ENCODE results near the gene NAXD. TPM values are rescaled to one million over a fixed set of nuclear protein-coding genes. Genes with fewer than 3 reads are reported as not detected.

The NAXD gene
- total and polyA plus RNA-seq, 7 experiments from 2014 or later, result 17.2 to 35.4 (median 25.9) TPM

- no peak for ATAC-seq
- intact Hi-C loops (cut with micrococcal nuclease), result no loop called here
- Histone ChIP-seq H3K4me1 (ENCODE audit: control insufficient read depth in 2 of 2, insufficient read depth in 2 of 2, low read length in 2 of 2) (no peaks in the 10 kb centered on the region), H3K27ac (ENCODE audit: low read depth, low read length) (no peak overlapping the region), H3K4me3 (ENCODE audit: low read length) (no peak overlapping the region), H3K9me3 (ENCODE audit: control insufficient read depth in 2 of 3, low read length in 3 of 3) (no peaks in the 10 kb centered on the region), H3K36me3 (ENCODE audit: control insufficient read depth in 2 of 3, insufficient read depth in 3 of 3, low read length in 3 of 3) (peaks cover 5 to 83% (median 8%) of the 10 kb centered on the region in 3 experiments), H3K27me3 (ENCODE audit: control insufficient read depth in 2 of 2, insufficient read depth in 2 of 2, low read length in 2 of 2) (no peaks in the 10 kb centered on the region)
- H3K9me3 Mint-ChIP-seq, result no peaks in the 10 kb centered on the region
- peaks cover 0 to 23% (median 3%) of the 10 kb centered on the region in 5 donors for H3K36me3 Mint-ChIP-seq
- no peak overlapping the region for H3K27ac Mint-ChIP-seq
- no peak for DNase-seq
- no peaks in the 10 kb centered on the region for H3K27me3 Mint-ChIP-seq
- no peak overlapping the region for H3K4me3 Mint-ChIP-seq
- POLR2A ChIA-PET, result no interaction called here
- peaks cover 0 to 14% (median 0%) of the 10 kb centered on the region in 7 donors for H3K4me1 Mint-ChIP-seq
- CTCF ChIA-PET, result interaction anchor here (0.6 kb wide), 1 partner anchor 9 kb away, joined by 3 read pairs; no protein-coding TSS in a partner anchor
Observed at GRCh38 chr13:110648848-110649421, 33.6 kb downstream of the NAXD start.

GRCh38 chr13:110649551-110649950 lies 34.2 kb downstream of the NAXD start:
- Histone ChIP-seq H3K4me1 (ENCODE audit: control insufficient read depth in 2 of 2, insufficient read depth in 2 of 2, low read length in 2 of 2) (no peaks in the 10 kb centered on the region), H3K36me3 (ENCODE audit: control insufficient read depth in 2 of 3, insufficient read depth in 3 of 3, low read length in 3 of 3) (peaks cover 1 to 82% (median 5%) of the 10 kb centered on the region in 3 experiments), H3K4me3 (ENCODE audit: low read length) (no peak overlapping the region), H3K9me3 (ENCODE audit: control insufficient read depth in 2 of 3, low read length in 3 of 3) (no peaks in the 10 kb centered on the region), H3K27me3 (ENCODE audit: control insufficient read depth in 2 of 2, insufficient read depth in 2 of 2, low read length in 2 of 2) (no peaks in the 10 kb centered on the region), H3K27ac (ENCODE audit: low read depth, low read length) (no peak overlapping the region)
- Mint-ChIP-seq H3K27ac (no peak overlapping the region), H3K27me3 (no peaks in the 10 kb centered on the region), H3K4me1 (peaks cover 0 to 10% (median 0%) of the 10 kb centered on the region in 7 donors), H3K36me3 (peaks cover 0 to 23% (median 3%) of the 10 kb centered on the region in 5 donors), H3K9me3 (no peaks in the 10 kb centered on the region), H3K4me3 (no peak overlapping the region)
- ATAC-seq (no peak), DNase-seq (no peak)
- intact Hi-C loops (cut with micrococcal nuclease), result no loop called here
- POLR2A ChIA-PET, result no interaction called here
- CTCF ChIA-PET, result interaction anchor here (0.6 kb wide), 1 partner anchor 8 kb away, joined by 3 read pairs; no protein-coding TSS in a partner anchor

- H3K27me3 Mint-ChIP-seq, result no peaks in the 10 kb centered on the region
- DNase-seq (no peak), ATAC-seq (no peak)
- H3K27me3 ChIP-seq (ENCODE audit: control insufficient read depth in 2 of 2, insufficient read depth in 2 of 2, low read length in 2 of 2), result no peaks in the 10 kb centered on the region
- POLR2A ChIA-PET, result no interaction called here
- H3K9me3 Mint-ChIP-seq, result no peaks in the 10 kb centered on the region
- CTCF ChIA-PET, result no interaction called here
- intact Hi-C loops (cut with micrococcal nuclease), result no loop called here
- peaks cover 0 to 9% (median 0%) of the 10 kb centered on the region in 7 donors for H3K4me1 Mint-ChIP-seq
- no peaks in the 10 kb centered on the region for H3K9me3 ChIP-seq (ENCODE audit: control insufficient read depth in 2 of 3, low read length in 3 of 3)
- H3K36me3 Mint-ChIP-seq, result peaks cover 0 to 23% (median 5%) of the 10 kb centered on the region in 5 donors
- H3K36me3 ChIP-seq (ENCODE audit: control insufficient read depth in 2 of 3, insufficient read depth in 3 of 3, low read length in 3 of 3), result peaks cover 0 to 85% (median 5%) of the 10 kb centered on the region in 3 experiments
- no peak overlapping the region for H3K27ac ChIP-seq (ENCODE audit: low read depth, low read length)
- no peak overlapping the region for H3K4me3 ChIP-seq (ENCODE audit: low read length)
- H3K27ac Mint-ChIP-seq, result no peak overlapping the region
- H3K4me1 ChIP-seq (ENCODE audit: control insufficient read depth in 2 of 2, insufficient read depth in 2 of 2, low read length in 2 of 2), result no peaks in the 10 kb centered on the region
- H3K4me3 Mint-ChIP-seq, result no peak overlapping the region
Observed at GRCh38 chr13:110650436-110650835, 35.1 kb downstream of the NAXD start.

GRCh38 chr13:110651271-110651670 lies 35.9 kb downstream of the NAXD start:
- peaks cover 3 to 26% (median 6%) of the 10 kb centered on the region in 5 donors for H3K36me3 Mint-ChIP-seq

GRCh38 chr13:110651726-110652230 lies 36.4 kb downstream of the NAXD start:
- no peak overlapping the region for H3K27ac Mint-ChIP-seq
- H3K9me3 Mint-ChIP-seq, result no peaks in the 10 kb centered on the region
- DNase-seq, result no peak
- H3K36me3 Mint-ChIP-seq, result peaks cover 5 to 28% (median 7%) of the 10 kb centered on the region in 5 donors
- ATAC-seq, result no peak
- H3K4me3 Mint-ChIP-seq, result no peak overlapping the region
- POLR2A ChIA-PET, result no interaction called here
- Histone ChIP-seq H3K9me3 (ENCODE audit: control insufficient read depth in 2 of 3, low read length in 3 of 3) (no peaks in the 10 kb centered on the region), H3K27me3 (ENCODE audit: control insufficient read depth in 2 of 2, insufficient read depth in 2 of 2, low read length in 2 of 2) (no peaks in the 10 kb centered on the region), H3K4me3 (ENCODE audit: low read length) (no peak overlapping the region), H3K4me1 (ENCODE audit: control insufficient read depth in 2 of 2, insufficient read depth in 2 of 2, low read length in 2 of 2) (no peaks in the 10 kb centered on the region), H3K36me3 (ENCODE audit: control insufficient read depth in 2 of 3, insufficient read depth in 3 of 3, low read length in 3 of 3) (peaks cover 0 to 82% (median 5%) of the 10 kb centered on the region in 3 experiments), H3K27ac (ENCODE audit: low read depth, low read length) (no peak overlapping the region)
- peaks cover 0 to 13% (median 5%) of the 10 kb centered on the region in 7 donors for H3K4me1 Mint-ChIP-seq
- intact Hi-C loops (cut with micrococcal nuclease), result no loop called here
- CTCF ChIA-PET, result no interaction called here
- H3K27me3 Mint-ChIP-seq, result no peaks in the 10 kb centered on the region

More at GRCh38 chr13:110651271-110651670, 35.9 kb downstream of the NAXD start:
- Histone ChIP-seq H3K27ac (ENCODE audit: low read depth, low read length) (no peak overlapping the region), H3K4me3 (ENCODE audit: low read length) (no peak overlapping the region), H3K27me3 (ENCODE audit: control insufficient read depth in 2 of 2, insufficient read depth in 2 of 2, low read length in 2 of 2) (no peaks in the 10 kb centered on the region), H3K9me3 (ENCODE audit: control insufficient read depth in 2 of 3, low read length in 3 of 3) (no peaks in the 10 kb centered on the region), H3K4me1 (ENCODE audit: control insufficient read depth in 2 of 2, insufficient read depth in 2 of 2, low read length in 2 of 2) (no peaks in the 10 kb centered on the region), H3K36me3 (ENCODE audit: control insufficient read depth in 2 of 3, insufficient read depth in 3 of 3, low read length in 3 of 3) (peaks cover 0 to 86% (median 5%) of the 10 kb centered on the region in 3 experiments)
- Mint-ChIP-seq H3K4me1 (peaks cover 0 to 11% (median 3%) of the 10 kb centered on the region in 7 donors), H3K9me3 (no peaks in the 10 kb centered on the region), H3K27ac (peak overlapping the region in 1 of 9 donors; percentile 32), H3K27me3 (no peaks in the 10 kb centered on the region), H3K4me3 (no peak overlapping the region)
- intact Hi-C loops (cut with micrococcal nuclease), result no loop called here
- ATAC-seq (no peak), DNase-seq (no peak)
- ChIA-PET CTCF (no interaction called here), POLR2A (no interaction called here)

- peaks cover 5 to 28% (median 10%) of the 10 kb centered on the region in 5 donors for H3K36me3 Mint-ChIP-seq
- CTCF ChIA-PET, result no interaction called here
- H3K9me3 Mint-ChIP-seq, result no peaks in the 10 kb centered on the region
- H3K4me1 Mint-ChIP-seq, result peaks cover 0 to 15% (median 5%) of the 10 kb centered on the region in 7 donors
- intact Hi-C loops (cut with micrococcal nuclease), result no loop called here
- no peak overlapping the region for H3K4me3 Mint-ChIP-seq
- peak overlapping the region in 1 of 9 donors; percentile 38 for H3K27ac Mint-ChIP-seq
- no peak overlapping the region for H3K27ac ChIP-seq (ENCODE audit: low read depth, low read length)
- POLR2A ChIA-PET, result no interaction called here
- H3K36me3 ChIP-seq (ENCODE audit: control insufficient read depth in 2 of 3, insufficient read depth in 3 of 3, low read length in 3 of 3), result peaks cover 0 to 77% (median 5%) of the 10 kb centered on the region in 3 experiments
- H3K4me3 ChIP-seq (ENCODE audit: low read length), result no peak overlapping the region
- H3K27me3 ChIP-seq (ENCODE audit: control insufficient read depth in 2 of 2, insufficient read depth in 2 of 2, low read length in 2 of 2), result no peaks in the 10 kb centered on the region
- ATAC-seq, result no peak
- no peak for DNase-seq
- no peaks in the 10 kb centered on the region for H3K4me1 ChIP-seq (ENCODE audit: control insufficient read depth in 2 of 2, insufficient read depth in 2 of 2, low read length in 2 of 2)
- H3K9me3 ChIP-seq (ENCODE audit: control insufficient read depth in 2 of 3, low read length in 3 of 3), result no peaks in the 10 kb centered on the region
- no peaks in the 10 kb centered on the region for H3K27me3 Mint-ChIP-seq
Observed at GRCh38 chr13:110652231-110652730, 36.9 kb downstream of the NAXD start.

Data from naive thymus-derived CD4-positive, alpha-beta T cell (primary cell).